Measurements from ENCODE around the gene ITGAL. TPM values are rescaled to one million over a fixed set of nuclear protein-coding genes. Genes with fewer than 3 reads are reported as not detected.

ITGAL gene
- total and polyA plus RNA-seq, 2 of the 13 experiments (the other 11 are each of a cell fraction or from before 2014, with no cell fraction given) = 0.86 to 1.2 TPM

DNA sequence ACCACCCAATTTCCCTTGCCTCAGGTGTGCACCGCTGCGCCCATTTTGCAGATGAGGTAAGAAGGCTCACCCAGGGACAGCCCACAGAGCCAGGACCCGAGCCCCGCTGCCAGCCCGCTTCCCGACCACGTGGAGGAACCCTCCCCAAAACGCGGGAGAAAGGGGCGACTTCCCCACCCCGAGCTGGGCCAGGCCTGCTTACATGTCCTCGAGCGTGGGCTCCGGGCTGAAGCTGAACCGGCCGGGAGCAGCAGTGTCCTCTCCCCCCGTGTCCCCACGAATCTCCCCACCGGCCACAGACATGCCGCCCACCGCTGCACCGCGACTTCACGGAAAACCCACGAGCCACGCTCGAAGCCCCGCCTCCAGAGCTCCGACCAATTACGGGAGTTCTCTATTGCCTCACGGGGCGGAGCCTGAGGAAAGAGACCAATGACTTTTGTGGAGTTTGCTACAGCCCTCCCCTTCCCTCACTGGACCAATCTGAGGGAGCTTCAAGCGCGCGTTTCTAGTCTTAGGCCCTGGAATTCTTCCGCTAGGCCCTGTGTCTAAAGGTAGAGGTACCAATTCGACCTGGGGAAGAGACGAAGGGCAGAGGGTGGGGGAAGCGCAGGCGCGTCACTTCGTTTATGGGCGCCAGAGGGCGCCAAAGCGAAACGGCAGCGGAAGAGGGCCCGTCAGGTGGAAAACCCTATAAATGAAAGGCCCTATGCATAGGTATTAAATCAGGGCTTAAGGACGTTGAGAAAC, 42.7 kb upstream of the ITGAL start, which contains the start of gene DCTPP1 (continued):
- TF ChIP-seq, protein P1, sequence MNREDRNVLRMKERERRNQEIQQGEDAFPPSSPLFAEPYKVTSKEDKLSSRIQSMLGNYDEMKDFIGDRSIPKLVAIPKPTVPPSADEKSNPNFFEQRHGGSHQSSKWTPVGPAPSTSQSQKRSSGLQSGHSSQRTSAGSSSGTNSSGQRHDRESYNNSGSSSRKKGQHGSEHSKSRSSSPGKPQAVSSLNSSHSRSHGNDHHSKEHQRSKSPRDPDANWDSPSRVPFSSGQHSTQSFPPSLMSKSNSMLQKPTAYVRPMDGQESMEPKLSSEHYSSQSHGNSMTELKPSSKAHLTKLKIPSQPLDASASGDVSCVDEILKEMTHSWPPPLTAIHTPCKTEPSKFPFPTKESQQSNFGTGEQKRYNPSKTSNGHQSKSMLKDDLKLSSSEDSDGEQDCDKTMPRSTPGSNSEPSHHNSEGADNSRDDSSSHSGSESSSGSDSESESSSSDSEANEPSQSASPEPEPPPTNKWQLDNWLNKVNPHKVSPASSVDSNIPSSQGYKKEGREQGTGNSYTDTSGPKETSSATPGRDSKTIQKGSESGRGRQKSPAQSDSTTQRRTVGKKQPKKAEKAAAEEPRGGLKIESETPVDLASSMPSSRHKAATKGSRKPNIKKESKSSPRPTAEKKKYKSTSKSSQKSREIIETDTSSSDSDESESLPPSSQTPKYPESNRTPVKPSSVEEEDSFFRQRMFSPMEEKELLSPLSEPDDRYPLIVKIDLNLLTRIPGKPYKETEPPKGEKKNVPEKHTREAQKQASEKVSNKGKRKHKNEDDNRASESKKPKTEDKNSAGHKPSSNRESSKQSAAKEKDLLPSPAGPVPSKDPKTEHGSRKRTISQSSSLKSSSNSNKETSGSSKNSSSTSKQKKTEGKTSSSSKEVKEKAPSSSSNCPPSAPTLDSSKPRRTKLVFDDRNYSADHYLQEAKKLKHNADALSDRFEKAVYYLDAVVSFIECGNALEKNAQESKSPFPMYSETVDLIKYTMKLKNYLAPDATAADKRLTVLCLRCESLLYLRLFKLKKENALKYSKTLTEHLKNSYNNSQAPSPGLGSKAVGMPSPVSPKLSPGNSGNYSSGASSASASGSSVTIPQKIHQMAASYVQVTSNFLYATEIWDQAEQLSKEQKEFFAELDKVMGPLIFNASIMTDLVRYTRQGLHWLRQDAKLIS (CRISPR knock-in tag; IDR thresholded peaks at IDR 0.05) = 0 out of 2 replicates have a peak, but pooled peaks have one; percentile 12
- TF ChIP-seq, protein P2, sequence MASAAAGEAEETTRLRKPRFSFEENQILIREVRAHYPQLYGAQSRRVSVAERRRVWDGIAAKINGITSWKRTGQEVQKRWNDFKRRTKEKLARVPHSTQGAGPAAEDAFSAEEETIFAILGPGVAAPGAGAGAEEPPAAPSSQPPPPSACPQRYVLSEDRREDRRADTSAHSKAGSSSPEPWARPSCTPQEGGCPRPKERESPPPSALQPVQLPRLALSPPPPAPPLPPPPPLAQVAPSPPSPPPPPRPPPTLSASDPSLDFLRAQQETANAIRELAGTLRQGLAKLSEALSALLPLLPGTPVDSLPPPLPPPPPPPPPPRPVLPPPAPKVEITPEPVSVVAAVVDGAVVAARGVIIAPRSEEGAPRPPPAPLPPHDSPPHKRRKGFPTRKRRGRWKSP (CRISPR knock-in tag; IDR thresholded peaks at IDR 0.05) = peak; percentile 93
- TF ChIP-seq POGZ (CRISPR knock-in tag; IDR thresholded peaks at IDR 0.05) (peak; percentile 73), POLR2G (IDR thresholded peaks at IDR 0.05; ENCODE audit: low read depth, low read length) (no peak; the same call in none of the 2 replicates), GZF1 (CRISPR knock-in tag; IDR thresholded peaks at IDR 0.05) (peak; percentile 71; the same call in 1 of the 2 replicates), TEAD2 (CRISPR knock-in tag; IDR thresholded peaks at IDR 0.05) (0 out of 2 replicates have a peak, but pooled peaks have one; percentile 68), SPEN (CRISPR knock-in tag; IDR thresholded peaks at IDR 0.05; ENCODE audit: low read depth) (peak; percentile 80), ZFP36L2 (CRISPR knock-in tag; IDR thresholded peaks at IDR 0.05) (no peak; the same call in 1 of the 2 replicates), EEA1 (CRISPR knock-in tag; IDR thresholded peaks at IDR 0.05; ENCODE audit: borderline replicate concordance) (peak; percentile 91; the same call in 1 of the 2 replicates), SP1 (IDR thresholded peaks at IDR 0.05) (no peak), SP1 (CRISPR knock-in tag; IDR thresholded peaks at IDR 0.05) (peak; percentile 92), ZNF709 (CRISPR knock-in tag; IDR thresholded peaks at IDR 0.05) (peak; percentile 64; the same call in 1 of the 2 replicates), SMARCC2 (IDR thresholded peaks at IDR 0.05) (no peak), SNAI1 (CRISPR knock-in tag; IDR thresholded peaks at IDR 0.05; ENCODE audit: borderline replicate concordance) (peak; percentile 96; the same call in 1 of the 2 replicates), ZNF713 (CRISPR knock-in tag; IDR thresholded peaks at IDR 0.05) (peak; percentile 83; the same call in 1 of the 2 replicates), ZFP82 (CRISPR knock-in tag; IDR thresholded peaks at IDR 0.05; ENCODE audit: borderline replicate concordance) (peak; percentile 84; the same call in 1 of the 2 replicates), ZNF776 (CRISPR knock-in tag; IDR thresholded peaks at IDR 0.05) (peak; percentile 95), SUZ12 (IDR thresholded peaks at IDR 0.05; ENCODE audit: low read depth, low read length) (no peak), ZNF569 (CRISPR knock-in tag; IDR thresholded peaks at IDR 0.05; ENCODE audit: borderline replicate concordance) (peak; percentile 68; the same call in 1 of the 2 replicates)
- TF ChIP-seq, protein P3, sequence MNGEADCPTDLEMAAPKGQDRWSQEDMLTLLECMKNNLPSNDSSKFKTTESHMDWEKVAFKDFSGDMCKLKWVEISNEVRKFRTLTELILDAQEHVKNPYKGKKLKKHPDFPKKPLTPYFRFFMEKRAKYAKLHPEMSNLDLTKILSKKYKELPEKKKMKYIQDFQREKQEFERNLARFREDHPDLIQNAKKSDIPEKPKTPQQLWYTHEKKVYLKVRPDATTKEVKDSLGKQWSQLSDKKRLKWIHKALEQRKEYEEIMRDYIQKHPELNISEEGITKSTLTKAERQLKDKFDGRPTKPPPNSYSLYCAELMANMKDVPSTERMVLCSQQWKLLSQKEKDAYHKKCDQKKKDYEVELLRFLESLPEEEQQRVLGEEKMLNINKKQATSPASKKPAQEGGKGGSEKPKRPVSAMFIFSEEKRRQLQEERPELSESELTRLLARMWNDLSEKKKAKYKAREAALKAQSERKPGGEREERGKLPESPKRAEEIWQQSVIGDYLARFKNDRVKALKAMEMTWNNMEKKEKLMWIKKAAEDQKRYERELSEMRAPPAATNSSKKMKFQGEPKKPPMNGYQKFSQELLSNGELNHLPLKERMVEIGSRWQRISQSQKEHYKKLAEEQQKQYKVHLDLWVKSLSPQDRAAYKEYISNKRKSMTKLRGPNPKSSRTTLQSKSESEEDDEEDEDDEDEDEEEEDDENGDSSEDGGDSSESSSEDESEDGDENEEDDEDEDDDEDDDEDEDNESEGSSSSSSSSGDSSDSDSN (CRISPR knock-in tag; IDR thresholded peaks at IDR 0.05) = peak; percentile 79
- TF ChIP-seq, protein P4, sequence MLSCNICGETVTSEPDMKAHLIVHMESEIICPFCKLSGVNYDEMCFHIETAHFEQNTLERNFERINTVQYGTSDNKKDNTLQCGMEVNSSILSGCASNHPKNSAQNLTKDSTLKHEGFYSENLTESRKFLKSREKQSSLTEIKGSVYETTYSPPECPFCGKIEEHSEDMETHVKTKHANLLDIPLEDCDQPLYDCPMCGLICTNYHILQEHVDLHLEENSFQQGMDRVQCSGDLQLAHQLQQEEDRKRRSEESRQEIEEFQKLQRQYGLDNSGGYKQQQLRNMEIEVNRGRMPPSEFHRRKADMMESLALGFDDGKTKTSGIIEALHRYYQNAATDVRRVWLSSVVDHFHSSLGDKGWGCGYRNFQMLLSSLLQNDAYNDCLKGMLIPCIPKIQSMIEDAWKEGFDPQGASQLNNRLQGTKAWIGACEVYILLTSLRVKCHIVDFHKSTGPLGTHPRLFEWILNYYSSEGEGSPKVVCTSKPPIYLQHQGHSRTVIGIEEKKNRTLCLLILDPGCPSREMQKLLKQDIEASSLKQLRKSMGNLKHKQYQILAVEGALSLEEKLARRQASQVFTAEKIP (CRISPR knock-in tag; IDR thresholded peaks at IDR 0.05; ENCODE audit: borderline replicate concordance) = no peak
